ENCODE results near the gene TNNT2. TPM values are rescaled to one million over a fixed set of nuclear protein-coding genes. Genes with fewer than 3 reads are reported as not detected.

TNNT2 gene
- total RNA-seq, 1 donor from 2014 or later = 3.0 TPM

DNA sequence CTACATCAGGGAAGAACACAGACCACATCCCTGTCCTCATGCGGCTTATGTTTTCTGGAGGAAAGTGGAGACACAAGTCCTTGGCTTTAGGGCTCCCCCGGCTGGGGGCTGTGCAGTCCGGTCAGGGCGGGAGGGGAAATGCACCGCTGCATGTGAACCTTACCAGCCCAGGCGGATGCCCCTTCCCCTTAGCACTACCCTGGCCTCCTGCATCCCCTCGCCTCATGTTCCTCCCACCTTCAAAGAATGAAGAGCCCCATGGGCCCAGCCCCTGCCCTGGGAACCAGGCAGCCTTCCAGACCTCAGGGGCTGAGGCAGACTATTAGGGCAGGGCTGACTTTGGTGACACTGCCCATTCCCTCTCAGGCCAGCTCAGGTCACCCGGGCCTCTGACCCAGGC is 45.5 kb downstream of the TNNT2 start:
- Mint-ChIP-seq H3K36me3 (ENCODE audit: unreplicated experiment) (no peaks in the 10 kb centered on the region), H3K4me3 (ENCODE audit: unreplicated experiment) (no peak overlapping the region), H3K27ac (ENCODE audit: unreplicated experiment) (no peak overlapping the region), H3K9me3 (ENCODE audit: unreplicated experiment) (no peaks in the 10 kb centered on the region), H3K4me1 (ENCODE audit: unreplicated experiment) (peaks cover 7% of the 10 kb centered on the region), H3K27me3 (ENCODE audit: unreplicated experiment) (peaks cover 39% of the 10 kb centered on the region)
- TF ChIP-seq, protein P1, sequence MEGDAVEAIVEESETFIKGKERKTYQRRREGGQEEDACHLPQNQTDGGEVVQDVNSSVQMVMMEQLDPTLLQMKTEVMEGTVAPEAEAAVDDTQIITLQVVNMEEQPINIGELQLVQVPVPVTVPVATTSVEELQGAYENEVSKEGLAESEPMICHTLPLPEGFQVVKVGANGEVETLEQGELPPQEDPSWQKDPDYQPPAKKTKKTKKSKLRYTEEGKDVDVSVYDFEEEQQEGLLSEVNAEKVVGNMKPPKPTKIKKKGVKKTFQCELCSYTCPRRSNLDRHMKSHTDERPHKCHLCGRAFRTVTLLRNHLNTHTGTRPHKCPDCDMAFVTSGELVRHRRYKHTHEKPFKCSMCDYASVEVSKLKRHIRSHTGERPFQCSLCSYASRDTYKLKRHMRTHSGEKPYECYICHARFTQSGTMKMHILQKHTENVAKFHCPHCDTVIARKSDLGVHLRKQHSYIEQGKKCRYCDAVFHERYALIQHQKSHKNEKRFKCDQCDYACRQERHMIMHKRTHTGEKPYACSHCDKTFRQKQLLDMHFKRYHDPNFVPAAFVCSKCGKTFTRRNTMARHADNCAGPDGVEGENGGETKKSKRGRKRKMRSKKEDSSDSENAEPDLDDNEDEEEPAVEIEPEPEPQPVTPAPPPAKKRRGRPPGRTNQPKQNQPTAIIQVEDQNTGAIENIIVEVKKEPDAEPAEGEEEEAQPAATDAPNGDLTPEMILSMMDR (IDR thresholded peaks at IDR 0.05) = no peak
- DNase-seq (ENCODE audit: extremely low spot score, unreplicated experiment) = no peak

DNA sequence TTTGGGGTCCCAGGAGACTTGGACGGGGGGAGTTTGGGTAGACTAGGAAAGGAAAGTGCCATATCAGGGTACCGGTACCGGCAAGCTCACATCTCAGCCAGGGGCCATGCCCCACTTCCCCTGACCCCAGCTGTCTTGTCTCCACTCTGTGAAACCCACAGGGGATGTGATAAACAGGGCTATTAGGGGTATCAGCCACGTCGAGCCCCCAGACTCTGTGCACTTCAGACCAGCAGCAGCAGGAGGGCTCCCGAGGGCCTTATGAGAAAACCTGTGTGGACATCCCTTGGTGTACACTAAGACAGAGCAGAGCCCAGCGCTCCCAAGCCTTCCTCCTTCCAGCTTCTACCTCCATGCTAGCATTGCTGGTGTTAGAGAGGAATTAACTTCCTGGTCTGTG is 46.3 kb downstream of the TNNT2 start:
- no peak for DNase-seq (ENCODE audit: extremely low spot score, unreplicated experiment)
- TF ChIP-seq, protein P1 (IDR thresholded peaks at IDR 0.05) = no peak

DNA sequence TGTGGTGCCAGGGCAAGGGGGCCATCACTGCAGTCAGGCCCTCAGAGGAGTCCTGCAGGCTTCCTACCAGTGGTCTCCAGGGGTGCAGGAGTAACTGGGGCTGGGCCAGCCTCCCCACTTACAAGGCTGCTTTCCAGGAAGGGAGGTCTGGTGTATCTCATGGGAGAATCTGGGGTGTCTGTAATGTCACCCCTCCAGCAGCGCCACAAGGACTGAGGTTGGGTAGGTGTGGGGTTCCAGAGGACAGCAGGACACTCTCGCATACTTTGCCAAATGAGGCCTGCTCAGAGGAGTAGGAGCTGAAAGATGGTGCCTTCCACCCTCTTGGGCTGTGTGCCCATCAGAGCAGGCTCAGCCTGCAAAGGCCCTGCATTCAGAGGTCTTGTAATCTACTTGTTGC is 46.9 kb downstream of the TNNT2 start:
- no peak overlapping the region for H3K27ac Mint-ChIP-seq (ENCODE audit: unreplicated experiment)
- peaks cover 7% of the 10 kb centered on the region for H3K4me1 Mint-ChIP-seq (ENCODE audit: unreplicated experiment)
- H3K36me3 Mint-ChIP-seq (ENCODE audit: unreplicated experiment) = no peaks in the 10 kb centered on the region
- no peaks in the 10 kb centered on the region for H3K9me3 Mint-ChIP-seq (ENCODE audit: unreplicated experiment)
- peaks cover 44% of the 10 kb centered on the region for H3K27me3 Mint-ChIP-seq (ENCODE audit: unreplicated experiment)
- no peak overlapping the region for H3K4me3 Mint-ChIP-seq (ENCODE audit: unreplicated experiment)
- TF ChIP-seq, protein P1 (IDR thresholded peaks at IDR 0.05) = no peak
- no peak for DNase-seq (ENCODE audit: extremely low spot score, unreplicated experiment)

More for the DNA sequence above, 46.3 kb downstream of the TNNT2 start:
- Mint-ChIP-seq H3K9me3 (ENCODE audit: unreplicated experiment) (no peaks in the 10 kb centered on the region), H3K4me1 (ENCODE audit: unreplicated experiment) (peaks cover 7% of the 10 kb centered on the region), H3K27me3 (ENCODE audit: unreplicated experiment) (peaks cover 42% of the 10 kb centered on the region), H3K36me3 (ENCODE audit: unreplicated experiment) (no peaks in the 10 kb centered on the region), H3K4me3 (ENCODE audit: unreplicated experiment) (no peak overlapping the region), H3K27ac (ENCODE audit: unreplicated experiment) (no peak overlapping the region)

DNA sequence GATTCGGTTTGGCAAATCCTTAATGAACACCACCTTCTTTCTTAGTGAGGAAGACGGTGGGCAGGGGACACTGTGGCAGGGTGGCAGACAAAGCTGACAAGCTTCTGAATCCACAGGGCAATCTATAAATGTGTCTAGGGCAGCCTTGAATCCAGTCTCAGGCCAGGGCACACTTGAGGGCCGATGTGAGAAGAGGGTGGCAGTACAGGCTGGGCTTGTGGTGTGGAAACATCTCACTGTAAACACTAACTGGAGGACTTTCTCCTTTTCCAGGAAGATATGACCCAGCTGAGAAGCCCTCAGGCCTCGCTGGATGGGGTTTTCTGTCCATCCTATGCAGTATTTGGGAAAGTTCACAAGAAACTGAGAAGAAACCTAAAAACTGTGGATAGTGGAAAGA is 47.7 kb downstream of the TNNT2 start:
- Mint-ChIP-seq H3K27ac (ENCODE audit: unreplicated experiment) (no peak overlapping the region), H3K4me3 (ENCODE audit: unreplicated experiment) (no peak overlapping the region), H3K9me3 (ENCODE audit: unreplicated experiment) (no peaks in the 10 kb centered on the region), H3K4me1 (ENCODE audit: unreplicated experiment) (peaks cover 7% of the 10 kb centered on the region), H3K27me3 (ENCODE audit: unreplicated experiment) (peaks cover 39% of the 10 kb centered on the region), H3K36me3 (ENCODE audit: unreplicated experiment) (no peaks in the 10 kb centered on the region)
- TF ChIP-seq, protein P1 (IDR thresholded peaks at IDR 0.05) = no peak
- no peak for DNase-seq (ENCODE audit: extremely low spot score, unreplicated experiment)

- Mint-ChIP-seq H3K27me3 (ENCODE audit: unreplicated experiment) (peaks cover 37% of the 10 kb centered on the region), H3K36me3 (ENCODE audit: unreplicated experiment) (no peaks in the 10 kb centered on the region), H3K4me3 (ENCODE audit: unreplicated experiment) (no peak overlapping the region), H3K4me1 (ENCODE audit: unreplicated experiment) (peaks cover 7% of the 10 kb centered on the region), H3K9me3 (ENCODE audit: unreplicated experiment) (no peaks in the 10 kb centered on the region), H3K27ac (ENCODE audit: unreplicated experiment) (no peak overlapping the region)
- TF ChIP-seq, protein P1 (IDR thresholded peaks at IDR 0.05) = no peak
- no peak for DNase-seq (ENCODE audit: extremely low spot score, unreplicated experiment)
These were observed 48.2 kb downstream of the TNNT2 start for GRCh38 chr1:201329286-201329685.

Data from osteocyte (in vitro differentiated cells).